Peyer's patch (tissue), 4 donors: Measurements from ENCODE around the gene PIGU. TPM values are rescaled to one million over a fixed set of nuclear protein-coding genes. Genes with fewer than 3 reads are reported as not detected.

Experiments used
- DNase-seq, 3 donors: peaks; one replicate each; pipeline ENCODE4 v3.0.0-alpha.2; 2017 to 2019
- H3K27ac ChIP-seq, 4 donors: fragments of 200-600 bp; sonication (generic); one replicate each; pipeline ENCODE4 v1.5.1; 2016 to 2019
- H3K27me3 ChIP-seq, 2 donors: fragments of 200-600 bp; sonication (generic); one replicate each; pipeline ENCODE4 v1.5.1; 2019
- H3K36me3 ChIP-seq, 3 donors: fragments of 200-600 bp; sonication (generic); one replicate each; pipeline ENCODE4 v1.5.1; 2016 to 2019
- H3K4me1 ChIP-seq, 4 donors: fragments of 200-600 bp; sonication (generic); one replicate each; pipeline ENCODE4 v1.5.1; 2016 to 2019
- H3K4me3 ChIP-seq, 4 donors: fragments of 200-600 bp; sonication (generic); 1 replicate in 3 of 4; 2 replicates in 1 of 4; pipeline ENCODE4 v1.5.1; 2016 to 2019; ENCODE audit warnings: mild to moderate bottlenecking in 1 of 4
- H3K9me3 ChIP-seq, 4 donors: fragments of 200-600 bp; sonication (generic); one replicate each; pipeline ENCODE4 v1.5.1; 2016 to 2019; ENCODE audit warnings: mild to moderate bottlenecking in 1 of 4
- POLR2A ChIP-seq, 2 donors: fragments of 450-650 bp; IDR thresholded peaks; one replicate each; pipeline ENCODE4 v1.5.1; 2017; ENCODE audit warnings: antibody characterized with exemption in 2 of 2, mild to moderate bottlenecking in 2 of 2, moderate library complexity in 2 of 2
- total RNA-seq, 4 donors: library from RNA; depleted of rRNA; stranded (reverse); fragments of >200 nt; gene quantifications; one replicate each; pipeline ENCODE4 v1.1.0, GENCODE V29; 2016
- TF ChIP-seq, protein P1 (sequence below), 6 experiments: fragments of 450-650 bp in 4 of 6; fragments of 200-600 bp in 2 of 6; sonication (generic) in 1 of 6; IDR thresholded peaks; one replicate each; pipeline ENCODE4 v1.5.1; 2017 to 2019; ENCODE audit warnings: antibody characterized with exemption in 6 of 6, mild to moderate bottlenecking in 3 of 6, moderate library complexity in 1 of 6

PIGU gene
- total RNA-seq, 4 donors from 2014 or later: 6.6 to 29.5 (median 18.4) TPM

DNA sequence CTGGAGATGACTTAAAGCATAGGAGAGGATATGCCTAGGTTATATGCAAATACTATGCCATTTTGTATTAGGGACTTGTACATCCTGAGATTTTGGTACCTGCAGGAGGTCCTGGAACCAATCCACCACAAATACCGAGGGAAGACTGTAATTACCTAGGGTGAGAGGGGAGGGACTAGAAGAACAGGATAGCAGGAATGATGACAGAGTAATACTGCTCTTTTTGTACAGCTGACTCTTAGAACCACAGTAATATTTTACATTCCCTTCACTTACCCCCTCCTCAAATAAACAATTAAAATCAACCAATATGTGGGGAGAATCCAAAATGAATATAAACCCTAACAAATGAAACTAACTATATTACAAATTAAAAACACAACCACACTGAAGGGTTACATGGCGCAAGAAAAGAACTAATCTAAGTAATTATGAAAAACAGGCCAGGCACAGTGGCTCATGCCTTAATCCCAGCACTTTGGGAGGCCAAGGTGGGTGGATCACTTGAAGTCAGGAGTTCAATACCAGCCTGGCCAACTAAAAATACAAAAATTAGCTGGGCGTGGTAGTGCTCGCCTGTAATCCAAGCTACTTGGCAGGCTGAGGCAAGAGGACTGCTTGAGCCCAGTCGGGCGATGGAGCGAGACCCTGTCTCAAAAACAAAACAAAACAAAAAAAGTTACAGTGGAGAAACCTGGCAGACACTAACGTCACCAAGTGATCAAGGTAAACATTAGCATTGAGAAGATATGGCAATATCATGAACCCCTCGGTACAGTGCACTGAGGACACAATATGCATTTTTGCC, 81.3 kb downstream of the PIGU start:
- Histone ChIP-seq H3K4me3 (no peak overlapping the region), H3K36me3 (no peaks in the 10 kb centered on the region), H3K4me1 (no peaks in the 10 kb centered on the region), H3K9me3 (no peaks in the 10 kb centered on the region), H3K27ac (no peak overlapping the region), H3K27me3 (no peaks in the 10 kb centered on the region)
- TF ChIP-seq POLR2A (IDR thresholded peaks at IDR 0.05): no peak
- TF ChIP-seq, protein P1, sequence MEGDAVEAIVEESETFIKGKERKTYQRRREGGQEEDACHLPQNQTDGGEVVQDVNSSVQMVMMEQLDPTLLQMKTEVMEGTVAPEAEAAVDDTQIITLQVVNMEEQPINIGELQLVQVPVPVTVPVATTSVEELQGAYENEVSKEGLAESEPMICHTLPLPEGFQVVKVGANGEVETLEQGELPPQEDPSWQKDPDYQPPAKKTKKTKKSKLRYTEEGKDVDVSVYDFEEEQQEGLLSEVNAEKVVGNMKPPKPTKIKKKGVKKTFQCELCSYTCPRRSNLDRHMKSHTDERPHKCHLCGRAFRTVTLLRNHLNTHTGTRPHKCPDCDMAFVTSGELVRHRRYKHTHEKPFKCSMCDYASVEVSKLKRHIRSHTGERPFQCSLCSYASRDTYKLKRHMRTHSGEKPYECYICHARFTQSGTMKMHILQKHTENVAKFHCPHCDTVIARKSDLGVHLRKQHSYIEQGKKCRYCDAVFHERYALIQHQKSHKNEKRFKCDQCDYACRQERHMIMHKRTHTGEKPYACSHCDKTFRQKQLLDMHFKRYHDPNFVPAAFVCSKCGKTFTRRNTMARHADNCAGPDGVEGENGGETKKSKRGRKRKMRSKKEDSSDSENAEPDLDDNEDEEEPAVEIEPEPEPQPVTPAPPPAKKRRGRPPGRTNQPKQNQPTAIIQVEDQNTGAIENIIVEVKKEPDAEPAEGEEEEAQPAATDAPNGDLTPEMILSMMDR (IDR thresholded peaks at IDR 0.05): no peak
- DNase-seq: no peak

DNA sequence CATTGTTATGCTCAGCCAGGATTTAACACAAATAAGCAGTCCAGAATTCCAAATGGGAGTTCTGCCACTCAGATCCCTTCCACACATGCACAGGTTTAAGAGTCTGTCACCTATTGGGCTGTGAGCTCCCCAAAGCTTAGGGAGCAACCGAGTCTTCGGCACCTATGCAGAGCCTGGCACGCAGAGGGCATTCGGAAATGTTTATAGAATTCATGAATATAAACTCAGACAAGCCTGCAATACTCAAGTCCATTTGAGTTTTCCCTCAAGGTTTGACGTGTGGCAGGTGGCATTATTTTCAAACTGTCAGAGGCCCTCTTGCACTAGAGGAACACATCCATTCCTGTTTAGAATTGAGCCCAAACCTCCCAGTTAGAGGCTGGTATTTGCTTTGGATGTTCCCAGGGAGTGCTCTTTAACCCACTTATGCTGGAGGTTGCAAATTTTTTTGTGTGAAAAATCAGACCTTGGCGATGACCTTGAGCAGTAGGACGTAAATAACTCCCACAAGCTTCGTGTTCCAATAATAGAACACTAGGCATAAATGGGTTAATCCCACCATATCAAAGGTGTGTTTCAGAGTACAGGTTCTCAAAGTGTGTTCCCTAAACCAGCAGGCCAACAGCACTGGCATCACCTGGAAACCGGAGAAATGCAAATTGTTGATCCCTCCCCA, 90.3 kb downstream of the PIGU start:
- Histone ChIP-seq H3K27ac (no peak overlapping the region), H3K9me3 (no peaks in the 10 kb centered on the region)

DNA sequence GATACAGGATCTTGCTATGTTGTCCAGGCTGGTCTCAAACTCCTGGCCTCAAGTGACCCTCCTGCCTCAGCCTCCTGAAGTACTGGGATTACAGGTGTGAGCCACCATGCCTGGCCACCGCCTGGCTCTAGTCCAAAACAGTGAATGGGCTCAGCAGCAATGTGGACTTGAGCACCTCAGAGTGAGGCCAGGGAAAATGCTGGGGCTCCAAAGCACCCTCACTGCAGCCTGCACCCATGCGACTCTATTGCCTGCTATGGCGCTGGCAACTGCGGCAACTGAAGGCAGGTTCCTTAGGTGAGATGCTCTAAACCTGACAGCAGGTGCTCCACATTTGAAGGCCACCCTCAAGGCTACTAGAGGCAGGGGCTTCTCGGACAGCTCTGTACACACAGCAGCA, 91.9 kb downstream of the PIGU start:
- Histone ChIP-seq H3K27me3 (no peaks in the 10 kb centered on the region), H3K27ac (no peak overlapping the region), H3K4me3 (no peak overlapping the region), H3K9me3 (peaks cover 0 to 5% (median 0%) of the 10 kb centered on the region in 4 donors), H3K36me3 (peaks cover 0 to 8% (median 0%) of the 10 kb centered on the region in 3 donors), H3K4me1 (peaks cover 0 to 21% (median 2%) of the 10 kb centered on the region in 4 donors)
- no peak for TF ChIP-seq POLR2A (IDR thresholded peaks at IDR 0.05)
- TF ChIP-seq, protein P1 (IDR thresholded peaks at IDR 0.05): no peak
- DNase-seq: no peak

More for the DNA sequence above, 90.3 kb downstream of the PIGU start:
- TF ChIP-seq POLR2A (IDR thresholded peaks at IDR 0.05): no peak
- TF ChIP-seq, protein P1 (IDR thresholded peaks at IDR 0.05): no peak
- no peak overlapping the region for H3K4me3 ChIP-seq
- H3K27me3 ChIP-seq: no peaks in the 10 kb centered on the region
- peaks cover 0 to 8% (median 0%) of the 10 kb centered on the region in 3 donors for H3K36me3 ChIP-seq
- DNase-seq: no peak
- H3K4me1 ChIP-seq: peaks cover 0 to 15% (median 0%) of the 10 kb centered on the region in 4 donors

DNA sequence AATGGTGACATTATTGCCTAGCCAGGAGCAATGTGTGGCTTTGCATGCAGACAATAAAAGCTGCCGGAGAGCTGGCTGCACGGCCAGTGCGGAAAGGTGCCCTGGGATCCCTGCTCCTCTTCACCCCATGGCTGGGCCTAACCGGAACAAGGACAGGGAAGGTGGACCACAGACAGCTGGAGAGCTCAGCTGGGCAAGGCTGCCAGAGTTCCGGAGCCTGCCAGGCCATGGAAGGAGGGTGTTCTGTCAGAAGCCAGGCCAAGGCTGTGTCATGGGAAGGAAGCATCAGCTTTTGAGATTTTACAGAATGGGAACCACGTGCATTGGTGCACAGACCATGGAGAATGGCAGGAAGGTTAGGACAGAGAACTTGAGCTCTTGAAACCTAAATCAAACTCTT, 93.3 kb downstream of the PIGU start:
- no peak overlapping the region for H3K27ac ChIP-seq
- H3K4me3 ChIP-seq: no peak overlapping the region
- H3K4me1 ChIP-seq: peaks cover 0 to 25% (median 2%) of the 10 kb centered on the region in 4 donors
- DNase-seq: no peak
- peaks cover 0 to 8% (median 0%) of the 10 kb centered on the region in 3 donors for H3K36me3 ChIP-seq
- TF ChIP-seq, protein P1 (IDR thresholded peaks at IDR 0.05): no peak
- no peak for TF ChIP-seq POLR2A (IDR thresholded peaks at IDR 0.05)
- H3K27me3 ChIP-seq: no peaks in the 10 kb centered on the region
- peaks cover 0 to 5% (median 0%) of the 10 kb centered on the region in 4 donors for H3K9me3 ChIP-seq

DNA sequence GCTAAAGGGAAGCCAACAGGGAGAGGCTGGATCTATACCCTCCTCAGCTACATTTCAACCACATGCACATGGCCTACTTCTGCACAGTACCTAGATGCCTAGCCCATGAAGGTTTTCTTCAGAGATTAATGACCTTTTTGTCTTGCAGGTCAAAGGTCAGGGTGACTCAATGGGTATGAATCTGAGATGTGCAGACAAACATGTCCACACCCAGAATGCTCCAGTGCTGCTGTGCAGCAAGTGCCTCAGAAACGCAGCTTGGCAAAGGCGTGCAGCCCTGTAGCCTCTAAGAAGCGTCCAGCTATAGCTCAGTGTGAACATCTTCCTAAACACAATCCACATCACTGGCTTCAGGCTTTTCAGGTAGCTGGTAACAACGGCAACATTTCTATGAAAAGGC, 94.0 kb downstream of the PIGU start:
- H3K36me3 ChIP-seq: peaks cover 0 to 8% (median 0%) of the 10 kb centered on the region in 3 donors
- peaks cover 0 to 25% (median 2%) of the 10 kb centered on the region in 4 donors for H3K4me1 ChIP-seq
- H3K27me3 ChIP-seq: no peaks in the 10 kb centered on the region
- H3K27ac ChIP-seq: peak overlapping the region in 1 of 4 donors; percentile 6
- H3K9me3 ChIP-seq: peaks cover 0 to 5% (median 0%) of the 10 kb centered on the region in 4 donors
- no peak for DNase-seq
- H3K4me3 ChIP-seq: no peak overlapping the region
- TF ChIP-seq, protein P1 (IDR thresholded peaks at IDR 0.05): no peak
- no peak for TF ChIP-seq POLR2A (IDR thresholded peaks at IDR 0.05)
